ENCODE data around the gene TF.

The TF gene

DNA sequence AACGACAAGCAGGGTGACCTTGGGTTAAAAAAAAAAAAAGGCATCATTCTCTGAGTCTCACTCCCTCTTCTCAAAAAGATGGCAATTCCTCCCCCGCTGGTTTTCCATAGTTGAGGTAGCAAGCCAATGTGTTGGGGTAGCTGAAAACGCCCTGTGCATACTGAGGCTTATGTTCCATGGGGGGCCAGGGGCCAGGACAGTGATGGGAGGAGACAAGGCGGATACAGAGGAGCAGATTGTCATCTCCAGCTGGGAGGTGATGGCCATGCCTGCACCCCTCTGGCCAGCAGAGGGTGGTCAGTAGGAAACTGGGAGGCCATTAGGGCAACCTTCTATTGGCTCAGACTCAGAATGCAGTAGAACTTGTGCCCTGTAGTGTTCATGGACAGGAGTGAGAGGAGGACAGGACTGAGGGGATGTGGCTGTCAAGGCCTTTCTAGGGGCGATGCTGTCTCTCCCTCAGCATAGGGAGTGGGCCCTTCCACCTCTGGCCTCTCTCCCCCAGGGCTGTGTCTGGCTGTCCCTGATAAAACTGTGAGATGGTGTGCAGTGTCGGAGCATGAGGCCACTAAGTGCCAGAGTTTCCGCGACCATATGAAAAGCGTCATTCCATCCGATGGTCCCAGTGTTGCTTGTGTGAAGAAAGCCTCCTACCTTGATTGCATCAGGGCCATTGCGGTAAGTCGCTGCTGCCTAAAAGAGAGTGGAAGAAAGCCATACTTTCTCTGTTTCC is 1.9 kb downstream of the TF start:
- no peak for DNase-seq

DNA sequence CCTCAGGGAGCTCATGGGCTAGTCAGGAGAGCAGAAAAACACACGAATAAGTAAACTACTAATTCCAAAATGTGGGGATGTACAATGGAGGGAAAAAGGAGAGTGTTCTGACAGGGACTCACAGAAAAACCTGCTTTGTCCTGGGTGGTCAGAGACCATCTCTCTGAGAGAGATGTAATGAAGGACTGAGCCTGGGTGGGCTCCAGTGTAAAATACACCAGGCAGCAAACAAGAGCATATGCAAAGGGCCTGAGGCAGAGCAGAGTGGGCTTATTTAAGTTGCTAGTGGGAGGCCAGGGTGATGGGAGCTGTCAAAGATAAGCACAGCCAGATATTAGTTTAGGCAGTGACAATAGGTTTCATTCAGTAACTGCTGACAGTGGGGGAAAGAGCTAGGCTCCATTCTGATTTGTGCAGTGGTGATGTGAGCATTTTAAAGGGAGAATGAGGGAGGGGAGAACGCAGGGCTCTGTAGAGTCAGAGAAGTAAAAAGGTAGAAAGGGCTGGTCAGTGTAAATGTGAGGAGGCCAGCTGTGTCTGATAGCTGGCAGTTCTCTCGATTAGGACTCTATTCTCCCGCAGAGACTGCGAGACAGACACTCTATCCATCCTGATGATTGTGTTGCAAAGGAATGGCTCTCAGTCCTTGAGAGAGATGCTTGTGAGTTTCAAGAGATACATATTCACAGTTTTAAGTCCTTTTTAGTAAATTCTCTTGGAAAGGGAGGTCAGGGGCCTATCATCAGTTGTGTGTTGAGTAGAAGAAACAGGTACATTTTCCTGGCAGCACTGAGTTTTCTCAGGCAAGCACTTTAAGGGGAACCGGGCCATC is 3.5 kb downstream of the TF start:
- no peak for DNase-seq

DNA sequence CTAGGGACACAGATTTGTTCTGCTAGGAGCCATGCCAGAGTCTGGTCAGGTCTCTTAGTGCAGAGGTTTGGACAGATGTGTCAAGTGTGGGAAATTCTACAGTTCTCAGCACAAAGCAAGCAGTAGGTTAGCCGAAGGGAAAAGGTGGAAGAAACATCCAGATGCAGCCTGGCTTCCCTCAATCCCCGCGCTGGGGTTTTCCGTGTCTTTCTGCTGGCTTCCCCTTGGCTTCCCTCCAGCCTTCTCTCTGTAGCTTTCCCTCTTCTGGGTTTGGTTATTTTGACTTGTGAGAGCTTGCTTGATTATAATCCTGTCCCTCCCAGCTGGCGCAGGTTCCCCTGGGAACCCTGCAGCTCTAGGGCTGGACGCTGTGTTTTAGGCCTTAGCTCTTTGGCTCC is 4.1 kb downstream of the TF start:
- no peak for DNase-seq

DNA sequence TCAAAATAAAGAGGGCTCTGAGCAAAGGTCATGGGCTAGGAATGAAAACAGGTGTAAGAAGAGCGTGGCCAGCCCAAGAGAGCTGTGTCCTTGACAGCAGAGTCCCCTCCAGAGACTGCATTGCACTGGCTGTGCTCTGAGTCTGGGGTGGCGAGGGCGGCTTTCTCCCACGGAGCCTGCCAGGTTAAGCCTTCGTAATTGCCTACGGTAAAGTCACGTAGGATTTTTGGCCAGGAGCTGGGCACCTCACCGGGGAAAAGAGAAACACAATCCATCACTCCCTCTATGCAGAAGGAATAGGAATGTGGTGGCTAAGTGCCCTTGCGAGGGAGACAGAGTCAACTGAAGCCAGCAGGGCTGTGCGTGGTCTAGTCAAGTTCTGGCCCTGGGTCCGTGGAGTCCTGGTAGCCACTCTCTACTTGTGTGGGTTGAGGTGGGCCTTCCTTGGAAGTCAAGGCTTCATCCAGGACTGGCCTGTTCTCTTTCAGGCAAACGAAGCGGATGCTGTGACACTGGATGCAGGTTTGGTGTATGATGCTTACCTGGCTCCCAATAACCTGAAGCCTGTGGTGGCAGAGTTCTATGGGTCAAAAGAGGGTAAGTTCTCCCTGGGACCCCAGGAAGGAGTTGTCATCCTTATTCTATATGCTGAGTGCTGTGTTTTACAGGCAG is 7.0 kb downstream of the TF start:
- DNase-seq, result no peak

DNA sequence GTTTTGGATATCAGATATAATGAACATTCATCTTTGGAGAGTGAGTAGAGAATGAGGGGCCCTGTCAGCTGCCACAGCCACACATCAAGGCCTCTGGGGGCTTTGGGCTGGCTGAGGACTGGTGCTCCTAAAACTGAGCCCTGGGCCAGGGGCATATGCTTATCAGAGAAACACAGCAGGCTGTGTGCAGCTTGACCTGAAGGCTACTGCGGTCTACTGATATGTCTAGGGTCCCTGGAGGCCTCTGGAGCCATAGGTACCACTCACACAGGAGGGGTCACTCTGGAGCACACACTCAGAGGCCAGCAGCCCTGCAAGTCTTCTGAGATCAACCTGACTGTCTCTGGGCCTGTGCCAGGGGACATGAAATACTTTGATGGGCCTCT is 7.6 kb downstream of the TF start:
- no peak for DNase-seq

DNA sequence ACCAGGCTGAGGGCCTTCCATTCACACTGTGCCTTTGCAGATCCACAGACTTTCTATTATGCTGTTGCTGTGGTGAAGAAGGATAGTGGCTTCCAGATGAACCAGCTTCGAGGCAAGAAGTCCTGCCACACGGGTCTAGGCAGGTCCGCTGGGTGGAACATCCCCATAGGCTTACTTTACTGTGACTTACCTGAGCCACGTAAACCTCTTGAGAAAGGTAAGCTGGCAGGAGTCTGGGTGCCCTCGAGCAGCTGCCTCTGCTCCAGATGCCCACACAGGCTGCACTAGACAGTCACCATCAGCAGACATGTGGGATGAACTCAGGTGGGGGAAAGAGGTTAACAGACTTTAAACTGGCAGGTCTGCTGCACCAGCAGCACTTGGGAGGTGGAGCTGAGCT is 8.3 kb downstream of the TF start:
- no peak for DNase-seq

DNA sequence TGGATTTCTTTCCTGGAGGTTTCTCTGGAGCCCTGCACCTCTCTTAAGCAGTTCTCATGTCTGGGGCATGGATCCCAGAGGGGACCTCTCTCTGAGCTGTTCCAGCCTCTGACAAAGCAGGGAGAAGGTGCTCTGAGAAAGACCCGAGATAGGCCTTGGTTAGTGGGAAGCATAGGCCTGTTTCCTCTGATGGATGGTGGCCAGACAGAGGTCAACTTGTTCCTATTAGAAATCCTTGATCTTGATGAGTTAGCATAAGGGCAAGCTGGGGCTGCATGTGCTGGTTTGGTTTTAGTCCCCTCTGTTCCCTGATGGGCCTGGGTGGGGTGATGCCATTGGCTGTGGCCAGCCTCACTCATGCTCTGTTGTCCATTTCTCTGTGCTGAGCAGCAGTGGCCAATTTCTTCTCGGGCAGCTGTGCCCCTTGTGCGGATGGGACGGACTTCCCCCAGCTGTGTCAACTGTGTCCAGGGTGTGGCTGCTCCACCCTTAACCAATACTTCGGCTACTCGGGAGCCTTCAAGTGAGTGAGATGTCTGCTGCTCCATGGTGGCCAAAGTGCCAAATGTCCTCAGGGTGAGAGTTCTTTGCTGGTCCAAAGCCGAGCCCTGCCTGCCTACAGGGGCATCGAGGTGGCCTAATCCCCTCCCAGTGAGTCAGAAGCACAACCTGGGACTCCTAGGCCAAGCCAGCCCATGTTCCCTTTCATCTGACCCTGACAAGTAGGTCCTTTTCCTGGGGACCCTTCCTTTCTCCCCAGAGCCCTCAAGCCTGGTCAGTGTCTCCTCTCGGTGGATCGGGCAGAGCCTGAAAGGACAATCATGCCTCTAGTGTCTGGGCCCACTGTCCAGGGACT is 9.0 kb downstream of the TF start:
- no peak for DNase-seq

DNA sequence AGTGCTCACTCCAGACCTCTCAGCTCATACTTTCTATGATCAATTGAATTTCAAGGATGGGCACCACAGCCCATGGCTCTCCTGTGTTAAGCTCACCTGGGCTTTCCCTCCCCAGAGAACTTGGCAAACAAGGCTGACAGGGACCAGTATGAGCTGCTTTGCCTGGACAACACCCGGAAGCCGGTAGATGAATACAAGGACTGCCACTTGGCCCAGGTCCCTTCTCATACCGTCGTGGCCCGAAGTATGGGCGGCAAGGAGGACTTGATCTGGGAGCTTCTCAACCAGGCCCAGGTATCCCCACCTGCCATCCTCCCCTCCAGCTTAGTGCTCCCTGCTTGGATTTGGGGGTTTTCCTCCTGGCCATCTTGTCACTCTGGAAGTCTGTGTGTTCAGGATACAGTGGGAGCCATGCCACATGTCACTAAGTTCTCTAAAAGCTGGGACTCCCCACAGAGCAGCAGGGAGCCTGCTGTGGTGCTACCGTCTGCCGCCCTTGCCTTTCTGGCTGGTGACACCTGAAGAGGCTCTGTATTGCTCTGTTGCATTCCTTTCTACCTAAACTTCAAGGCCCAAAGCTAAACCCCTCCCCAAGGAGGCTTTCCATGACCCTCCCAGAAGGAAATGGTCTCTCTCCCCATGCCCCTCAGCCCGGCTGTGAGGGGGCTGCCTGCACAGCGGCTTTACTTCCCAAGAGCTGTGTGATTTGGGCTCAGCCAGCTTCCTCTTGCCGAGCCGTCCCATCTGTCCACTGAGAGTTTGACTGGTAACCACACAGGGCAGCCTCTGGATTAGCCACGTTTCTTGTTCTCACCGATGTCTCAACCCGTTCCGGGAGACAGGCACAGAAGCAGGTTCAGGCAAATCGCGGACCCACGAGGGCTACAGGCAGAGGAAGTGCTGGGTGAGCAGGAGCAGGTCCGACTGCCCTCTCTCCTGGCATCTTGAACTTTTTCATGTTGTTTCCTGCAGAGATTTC is 10.8 kb downstream of the TF start:
- DNase-seq, result no peak

DNA sequence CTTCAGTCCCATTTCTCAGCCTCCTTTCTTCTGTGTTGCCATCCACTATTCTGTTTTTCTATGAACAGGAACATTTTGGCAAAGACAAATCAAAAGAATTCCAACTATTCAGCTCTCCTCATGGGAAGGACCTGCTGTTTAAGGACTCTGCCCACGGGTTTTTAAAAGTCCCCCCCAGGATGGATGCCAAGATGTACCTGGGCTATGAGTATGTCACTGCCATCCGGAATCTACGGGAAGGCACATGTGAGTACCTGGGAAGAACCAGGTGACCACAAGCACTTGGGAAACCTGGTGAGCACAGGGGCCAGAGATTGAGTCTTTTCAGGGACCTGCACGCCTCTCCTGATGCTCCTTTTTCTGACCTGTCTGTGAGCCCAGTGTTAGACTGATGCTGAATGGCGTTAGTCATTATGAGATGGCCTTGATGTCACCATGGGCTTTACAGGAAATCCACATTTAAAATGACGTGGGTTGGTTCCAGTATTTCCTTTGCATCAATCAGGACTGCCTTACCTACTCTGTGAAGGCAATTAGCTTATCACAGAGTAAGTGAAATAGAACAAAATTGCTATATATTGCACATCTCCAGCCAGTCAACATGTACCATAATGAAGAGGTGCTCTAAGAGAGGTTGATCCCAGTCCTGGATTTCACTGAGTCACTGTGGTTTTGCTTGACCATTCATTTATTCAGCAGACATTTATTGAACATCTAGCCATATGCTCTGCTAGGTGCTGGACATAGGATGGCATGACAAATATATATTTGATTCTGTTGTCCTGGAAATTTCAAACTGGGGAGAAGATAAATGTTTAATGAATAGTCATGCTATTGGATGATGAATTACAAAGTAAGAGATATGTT is 11.7 kb downstream of the TF start:
- no peak for DNase-seq

DNA sequence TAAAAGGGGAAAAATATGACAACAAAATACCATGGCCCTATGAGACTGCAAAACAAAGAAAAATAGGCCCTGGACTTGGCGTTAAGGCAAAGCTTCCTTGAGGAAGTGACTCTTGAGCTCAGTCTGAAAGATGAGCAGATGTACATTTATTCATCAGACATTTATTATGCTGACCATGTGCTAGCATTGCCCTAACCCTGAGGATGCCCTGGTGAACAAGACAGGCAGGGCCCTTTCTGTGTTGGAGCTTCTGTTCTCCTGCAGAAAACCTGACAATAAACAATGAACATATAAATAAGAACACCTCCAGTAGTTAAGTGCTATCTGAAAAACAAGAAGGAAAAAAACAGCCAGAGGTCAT is 12.4 kb downstream of the TF start:
- no peak for DNase-seq

DNA sequence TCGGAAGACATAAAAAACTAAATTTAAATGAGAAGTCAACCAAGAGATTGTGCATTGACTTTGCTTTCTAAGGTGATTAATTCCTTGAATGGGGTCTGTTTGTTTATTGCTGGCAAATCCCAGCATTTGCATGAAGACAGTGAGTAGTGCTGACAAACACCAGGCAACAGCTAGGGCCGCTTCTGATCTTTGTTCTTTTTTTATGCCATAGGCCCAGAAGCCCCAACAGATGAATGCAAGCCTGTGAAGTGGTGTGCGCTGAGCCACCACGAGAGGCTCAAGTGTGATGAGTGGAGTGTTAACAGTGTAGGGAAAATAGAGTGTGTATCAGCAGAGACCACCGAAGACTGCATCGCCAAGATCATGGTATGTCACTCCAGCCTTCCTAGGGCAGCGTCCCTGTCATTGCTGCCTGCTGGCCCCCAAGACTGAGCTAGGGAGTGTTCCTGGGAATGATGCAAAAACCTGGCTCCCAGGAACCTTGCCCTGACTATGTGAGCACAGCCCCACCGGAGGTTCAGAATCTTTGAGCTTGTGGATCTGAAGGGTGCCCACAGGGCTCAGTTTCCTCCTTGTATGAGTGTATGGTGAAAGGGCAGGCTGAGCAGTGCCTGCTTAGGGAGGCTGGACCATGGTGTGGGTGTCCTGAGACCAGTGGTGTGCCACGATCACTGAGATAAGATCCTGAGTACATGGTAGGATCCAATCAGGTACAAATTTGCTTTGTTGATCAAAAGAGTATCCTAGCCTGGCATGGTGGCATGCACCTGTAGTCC is 13.0 kb downstream of the TF start:
- no peak for DNase-seq

DNA sequence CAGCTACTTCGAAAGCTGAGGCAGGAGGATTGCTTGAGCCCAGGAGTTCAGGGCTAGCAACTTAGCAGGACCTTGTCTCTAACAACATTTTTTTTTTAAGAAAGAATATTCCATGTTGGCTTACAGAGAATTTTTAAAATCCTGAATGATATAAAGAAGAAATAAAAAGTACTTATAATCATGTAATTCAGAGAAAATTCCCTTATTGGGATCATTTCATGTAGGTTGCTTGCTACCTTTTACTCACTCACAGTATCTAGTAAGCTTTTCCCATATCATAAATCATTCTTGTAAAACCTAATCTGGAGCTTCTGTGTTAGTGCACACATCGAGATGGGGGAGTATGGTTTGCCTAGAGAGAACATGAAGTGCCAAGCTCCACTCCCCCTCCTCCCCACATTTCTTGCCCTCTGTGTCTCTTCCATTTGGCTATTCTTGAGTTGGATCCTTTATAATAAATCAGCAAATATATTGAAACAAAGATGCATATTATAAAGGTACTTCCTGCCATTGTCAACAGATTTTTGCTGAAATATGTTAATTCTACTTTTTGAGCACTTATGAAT is 13.6 kb downstream of the TF start:
- no peak for DNase-seq

DNA sequence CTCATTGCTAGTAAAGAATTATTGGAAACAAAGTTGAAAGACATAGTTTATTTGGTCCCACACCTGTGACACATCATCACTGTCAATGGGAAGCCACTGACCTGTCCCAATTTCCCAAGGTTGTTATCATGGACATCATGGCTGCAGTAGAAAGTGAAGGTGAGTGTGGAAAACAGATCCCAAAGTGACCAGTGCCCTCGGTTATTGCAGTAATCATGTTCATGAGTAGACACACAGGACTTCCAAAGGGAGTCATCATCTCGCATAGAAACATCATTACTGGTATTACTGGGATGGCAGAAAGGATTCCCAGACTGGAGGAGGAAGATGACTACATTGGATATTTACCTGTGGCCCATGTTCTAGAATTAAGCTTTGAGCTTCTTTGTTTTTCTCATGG is 14.7 kb downstream of the TF start:
- no peak for DNase-seq

DNA sequence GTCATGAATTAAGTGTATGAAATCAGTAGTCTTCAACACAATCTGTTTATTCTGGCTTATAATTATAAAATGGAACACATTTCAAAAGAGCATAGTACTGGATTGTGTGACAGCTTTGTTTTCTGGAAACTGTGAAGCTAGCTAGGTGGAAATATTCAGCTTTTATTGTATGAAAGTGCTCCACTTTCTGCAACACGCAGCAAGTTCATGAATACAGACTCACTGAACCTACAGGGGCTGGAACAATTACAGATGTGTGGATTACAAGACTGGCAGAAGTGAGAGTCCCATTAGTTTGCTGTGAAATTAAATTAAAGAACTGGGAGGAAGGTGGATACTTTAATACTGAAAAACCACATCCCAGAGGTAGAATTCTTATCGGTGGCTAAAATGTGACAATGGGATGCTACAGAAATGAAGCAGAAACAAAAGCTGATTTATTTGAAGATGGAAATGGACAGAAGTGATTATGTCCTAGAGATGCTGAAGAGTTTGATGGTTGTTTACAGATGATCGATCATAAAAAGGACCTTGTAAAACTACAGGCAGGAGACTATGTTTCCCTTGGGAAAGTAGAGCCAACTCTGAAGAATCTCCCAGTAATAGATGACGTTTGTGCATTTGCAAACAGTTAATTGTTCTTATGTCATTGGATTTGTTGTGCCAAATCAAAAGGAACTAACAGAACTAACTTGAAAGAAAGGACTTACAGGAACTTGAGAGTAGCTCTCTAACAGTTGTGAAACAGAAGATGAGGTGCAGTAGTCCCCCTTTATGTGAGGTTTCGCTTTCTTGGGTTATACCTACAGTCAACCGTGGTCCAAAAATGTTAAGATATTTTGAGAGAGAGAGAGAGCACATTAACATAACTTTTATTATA is 15.7 kb downstream of the TF start:
- DNase-seq, result no peak

DNA sequence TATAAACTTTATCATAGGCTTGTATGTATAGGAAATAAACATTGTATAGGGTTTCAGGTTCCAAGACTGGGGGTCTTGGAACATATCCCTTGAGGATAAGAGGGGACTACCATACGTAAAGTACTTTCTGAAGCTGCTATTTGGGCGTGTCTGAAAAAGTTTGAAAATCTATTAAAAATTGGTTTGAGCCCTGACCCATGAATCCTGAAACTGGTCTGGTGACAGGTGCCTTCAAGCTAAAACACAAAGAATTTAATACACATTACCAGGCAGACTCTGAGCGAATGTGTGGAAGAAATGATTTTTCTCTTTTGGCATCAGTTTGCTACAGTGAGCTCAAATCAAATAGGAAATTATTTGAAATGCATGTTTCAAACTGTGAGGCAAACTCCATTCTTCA is 16.3 kb downstream of the TF start:
- no peak for DNase-seq

DNA sequence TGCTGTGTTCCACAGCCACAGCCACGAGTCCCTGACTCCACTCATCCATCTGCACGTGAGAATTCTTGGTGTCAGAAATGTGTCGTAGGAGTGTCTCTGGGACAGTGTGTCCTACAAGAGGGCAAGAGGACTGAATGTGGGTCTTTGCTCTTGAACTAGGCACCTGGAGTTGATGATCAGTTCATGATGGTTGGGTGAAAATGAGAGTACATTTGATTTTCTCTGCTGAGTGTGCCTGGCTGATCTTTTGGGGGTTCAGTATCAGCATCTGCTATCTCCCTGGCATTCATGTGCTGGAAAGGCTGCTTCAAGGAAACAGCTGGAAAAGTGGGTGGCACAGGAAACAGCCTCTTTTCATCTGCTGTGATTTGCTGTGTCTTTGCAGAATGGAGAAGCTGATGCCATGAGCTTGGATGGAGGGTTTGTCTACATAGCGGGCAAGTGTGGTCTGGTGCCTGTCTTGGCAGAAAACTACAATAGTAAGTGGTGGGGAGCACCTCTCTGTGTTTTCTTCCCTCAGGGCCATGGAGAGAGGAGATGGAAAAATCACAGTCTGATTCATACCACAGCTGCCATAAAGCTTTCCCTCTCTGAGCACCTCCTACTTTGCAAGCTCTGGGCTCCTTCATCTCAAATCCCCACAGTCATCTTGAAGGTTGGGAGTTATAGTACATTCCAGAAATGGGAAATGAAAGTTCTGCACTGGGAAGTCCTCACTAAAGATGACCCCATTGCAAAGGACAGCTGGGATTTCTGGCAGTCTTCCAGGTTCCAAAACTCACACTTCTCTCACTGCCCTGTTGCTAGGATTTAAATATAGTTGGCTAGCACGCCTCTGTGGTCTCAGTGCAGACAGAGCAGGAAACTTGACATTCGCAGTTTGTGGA is 17.8 kb downstream of the TF start:
- no peak for DNase-seq

DNA sequence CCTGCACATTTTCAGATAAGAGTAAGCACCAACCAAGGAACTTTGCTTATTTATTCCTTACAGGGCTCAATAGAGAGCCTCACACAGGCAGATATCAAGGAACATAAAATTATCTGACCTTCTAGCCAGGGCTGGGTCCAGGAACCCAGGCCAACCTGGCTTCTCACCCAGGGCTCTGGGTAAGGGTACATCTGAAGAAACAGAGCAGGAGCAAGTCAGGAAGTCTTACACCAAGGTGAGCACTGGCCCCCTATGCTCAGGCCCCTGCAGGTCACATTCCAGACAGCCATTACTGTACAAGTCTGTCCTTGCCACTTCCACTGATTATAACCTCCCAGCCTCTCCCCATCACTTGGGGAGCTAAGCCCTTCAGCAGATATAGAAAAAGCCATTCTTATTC is 19.1 kb downstream of the TF start:
- no peak for DNase-seq

DNA sequence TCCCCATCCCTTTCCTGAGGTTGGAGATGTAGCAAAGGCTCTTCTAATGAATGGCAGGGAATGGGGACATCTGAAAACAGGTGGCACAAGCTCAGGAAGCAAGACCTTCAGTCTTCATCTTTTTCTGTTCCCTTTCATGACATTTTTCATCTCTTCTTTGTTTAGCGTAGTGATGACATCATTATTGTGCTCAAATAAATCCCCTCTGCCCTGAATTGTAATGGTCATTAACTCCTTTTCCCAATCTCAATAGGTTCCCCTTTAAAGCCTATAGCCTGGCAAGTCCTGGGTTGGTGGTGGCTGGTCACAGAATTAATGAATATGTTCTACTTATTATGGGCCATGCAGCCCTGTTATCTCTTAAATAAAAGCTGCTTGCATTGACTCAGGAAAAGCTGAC is 21.4 kb downstream of the TF start:
- DNase-seq, result no peak

All from central memory CD4-positive, alpha-beta T cell (primary cell).